Suprapubic skin (tissue), 4 donors: ENCODE data around the gene CUL1. TPM values are rescaled to one million over a fixed set of nuclear protein-coding genes. Genes with fewer than 3 reads are reported as not detected.

Experiments used
- DNase-seq, 2 donors: peaks; one replicate each; pipeline ENCODE4 v3.0.0-alpha.2; 2019; ENCODE audit warnings: low spot score in 2 of 2
- H3K27ac ChIP-seq: fragments of 200-600 bp; sonication (generic); one replicate; pipeline ENCODE4 v1.5.1; 2019
- H3K27me3 ChIP-seq: fragments of 200-600 bp; sonication (generic); one replicate; pipeline ENCODE4 v1.5.1; 2019
- H3K36me3 ChIP-seq: fragments of 200-600 bp; sonication (generic); one replicate; pipeline ENCODE4 v1.5.1; 2019
- H3K4me1 ChIP-seq: fragments of 200-600 bp; sonication (generic); one replicate; pipeline ENCODE4 v1.5.1; 2019
- H3K4me3 ChIP-seq: fragments of 200-600 bp; sonication (generic); one replicate; pipeline ENCODE4 v1.5.1; 2019; ENCODE audit warnings: mild to moderate bottlenecking
- H3K9me3 ChIP-seq: fragments of 200-600 bp; sonication (generic); one replicate; pipeline ENCODE4 v1.5.1; 2019
- EP300 ChIP-seq: sonication (generic); formaldehyde crosslinking; IDR thresholded peaks from one replicate; pipeline ENCODE4 v1.6.1; 2017; ENCODE audit warnings: antibody characterized with exemption
- POLR2A ChIP-seq, 2 donors: fragments of 450-650 bp; IDR thresholded peaks; one replicate each; pipeline ENCODE4 v1.6.1; 2017; ENCODE audit warnings: antibody characterized with exemption in 2 of 2, mild to moderate bottlenecking in 2 of 2, moderate library complexity in 2 of 2
- POLR2AphosphoS5 ChIP-seq, 3 donors: sonication (generic); formaldehyde crosslinking; IDR thresholded peaks; one replicate each; pipeline ENCODE4 v1.6.1; 2017; ENCODE audit warnings: antibody characterized with exemption in 3 of 3
- WGBS: methylation state at CpG from one replicate; pipeline ENCODE4 v1.1.5; 2018; 5-methylcytosine and 5-hydroxymethylcytosine counted together
- total RNA-seq, 4 donors: library from RNA; depleted of rRNA; stranded (reverse); fragments of >200 nt; gene quantifications; one replicate each; pipeline ENCODE4 v1.1.0, GENCODE V29; 2016
- TF ChIP-seq, protein P1 (sequence below), 2 donors: fragments of 200-600 bp in 1 of 2; fragments of 450-650 bp in 1 of 2; sonication (generic) in 1 of 2; IDR thresholded peaks; one replicate each; pipeline ENCODE4 v1.5.1; 2016 to 2019; ENCODE audit warnings: antibody characterized with exemption in 2 of 2, mild to moderate bottlenecking in 1 of 2, moderate library complexity in 1 of 2

The CUL1 gene
- total RNA-seq, 4 donors from 2014 or later, result 49.6 to 63.0 (median 56.6) TPM

DNA sequence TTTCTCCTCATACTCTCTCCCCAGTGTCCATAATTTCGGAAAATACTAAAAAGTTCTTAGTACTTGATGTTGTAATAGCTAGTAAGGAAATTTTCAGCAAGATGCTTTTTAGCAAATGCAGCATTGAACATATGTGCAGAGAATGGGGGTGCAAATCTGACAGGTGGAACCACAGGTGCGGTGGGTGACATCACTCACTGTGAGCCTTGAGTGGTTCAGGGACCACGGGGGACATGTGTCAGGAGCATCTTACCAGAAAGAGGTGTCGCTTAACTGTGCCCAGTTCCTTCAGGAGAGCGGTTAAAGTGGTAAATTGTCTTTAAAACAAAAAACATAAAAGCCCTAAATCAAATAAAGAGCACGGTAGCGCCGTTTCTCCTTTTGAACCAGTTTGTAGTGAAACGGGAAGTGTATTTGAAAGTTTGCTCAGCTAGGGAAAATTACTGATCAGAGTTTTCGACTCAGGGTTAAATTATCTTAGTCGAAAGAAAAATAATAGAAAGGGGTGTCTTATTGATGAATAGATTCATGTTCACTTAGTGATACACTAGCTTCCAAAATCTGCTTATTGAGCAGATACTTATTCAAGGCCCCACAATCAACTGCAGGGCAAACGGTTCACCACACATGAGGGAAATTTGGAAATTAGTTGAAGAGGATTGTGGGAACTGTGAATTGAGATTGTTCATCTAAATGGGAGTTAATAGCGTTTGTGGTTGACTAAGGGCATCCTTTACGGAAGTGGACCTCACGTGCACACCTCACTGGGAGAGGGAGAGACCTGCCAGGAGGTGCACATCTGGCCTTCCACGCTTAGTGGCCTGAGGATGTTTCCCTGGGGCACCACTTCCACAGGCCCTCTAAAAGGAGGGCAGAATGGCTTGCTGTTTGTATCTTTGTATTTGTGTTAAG, 12.7 kb downstream of the CUL1 start:
- no peaks in the 10 kb centered on the region for H3K27me3 ChIP-seq
- no peaks in the 10 kb centered on the region for H3K36me3 ChIP-seq
- no peaks in the 10 kb centered on the region for H3K9me3 ChIP-seq
- H3K4me3 ChIP-seq, result no peak overlapping the region
- H3K27ac ChIP-seq, result no peak overlapping the region
- TF ChIP-seq, protein P1, sequence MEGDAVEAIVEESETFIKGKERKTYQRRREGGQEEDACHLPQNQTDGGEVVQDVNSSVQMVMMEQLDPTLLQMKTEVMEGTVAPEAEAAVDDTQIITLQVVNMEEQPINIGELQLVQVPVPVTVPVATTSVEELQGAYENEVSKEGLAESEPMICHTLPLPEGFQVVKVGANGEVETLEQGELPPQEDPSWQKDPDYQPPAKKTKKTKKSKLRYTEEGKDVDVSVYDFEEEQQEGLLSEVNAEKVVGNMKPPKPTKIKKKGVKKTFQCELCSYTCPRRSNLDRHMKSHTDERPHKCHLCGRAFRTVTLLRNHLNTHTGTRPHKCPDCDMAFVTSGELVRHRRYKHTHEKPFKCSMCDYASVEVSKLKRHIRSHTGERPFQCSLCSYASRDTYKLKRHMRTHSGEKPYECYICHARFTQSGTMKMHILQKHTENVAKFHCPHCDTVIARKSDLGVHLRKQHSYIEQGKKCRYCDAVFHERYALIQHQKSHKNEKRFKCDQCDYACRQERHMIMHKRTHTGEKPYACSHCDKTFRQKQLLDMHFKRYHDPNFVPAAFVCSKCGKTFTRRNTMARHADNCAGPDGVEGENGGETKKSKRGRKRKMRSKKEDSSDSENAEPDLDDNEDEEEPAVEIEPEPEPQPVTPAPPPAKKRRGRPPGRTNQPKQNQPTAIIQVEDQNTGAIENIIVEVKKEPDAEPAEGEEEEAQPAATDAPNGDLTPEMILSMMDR (IDR thresholded peaks at IDR 0.05), result no peak
- no peak for TF ChIP-seq EP300
- no peak for TF ChIP-seq POLR2AphosphoS5 (IDR thresholded peaks at IDR 0.05)
- TF ChIP-seq POLR2A (IDR thresholded peaks at IDR 0.05), result no peak
- DNase-seq, result no peak
- peaks cover 51% of the 10 kb centered on the region for H3K4me1 ChIP-seq
- WGBS, result 81% methylated on average over 16 of the region's 16 CpGs

DNA sequence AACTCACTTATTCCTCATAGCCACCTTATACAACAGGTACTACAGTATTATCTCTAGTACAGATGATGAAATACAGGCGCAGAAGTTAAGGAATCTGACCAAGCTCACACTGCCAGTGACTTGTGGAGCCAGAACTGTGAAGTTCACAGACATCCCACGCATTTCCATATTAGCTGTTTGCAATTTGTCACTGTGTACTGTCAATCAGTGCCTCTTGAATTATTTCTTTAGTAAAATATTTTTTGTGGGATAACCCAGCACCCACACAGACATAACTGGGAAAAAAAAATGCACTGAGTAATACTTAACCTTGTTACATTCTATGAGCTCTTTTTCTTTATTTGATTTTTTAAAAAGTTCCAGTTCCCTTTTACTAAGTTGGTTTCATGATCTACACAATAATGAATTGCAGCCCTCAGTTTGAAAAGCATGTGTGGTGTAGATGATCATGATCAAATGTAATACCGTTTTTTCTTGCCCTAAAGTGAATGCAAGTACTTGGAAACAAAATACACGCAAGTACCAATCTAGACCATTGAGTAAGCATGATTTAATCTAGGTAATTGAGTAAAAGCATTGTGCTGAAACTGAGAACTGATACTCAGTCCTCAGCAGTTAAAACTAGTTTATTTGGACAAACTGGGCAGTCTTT, 14.1 kb downstream of the CUL1 start:
- TF ChIP-seq EP300 (no peak), POLR2AphosphoS5 (IDR thresholded peaks at IDR 0.05) (no peak), POLR2A (IDR thresholded peaks at IDR 0.05) (no peak)
- TF ChIP-seq, protein P1 (IDR thresholded peaks at IDR 0.05), result no peak
- H3K4me1 ChIP-seq, result peaks cover 53% of the 10 kb centered on the region
- 42% methylated on average over 4 of the region's 4 CpGs for WGBS
- no peaks in the 10 kb centered on the region for H3K36me3 ChIP-seq
- no peak overlapping the region for H3K27ac ChIP-seq
- no peak overlapping the region for H3K4me3 ChIP-seq
- H3K9me3 ChIP-seq, result no peaks in the 10 kb centered on the region
- no peak for DNase-seq
- H3K27me3 ChIP-seq, result no peaks in the 10 kb centered on the region

DNA sequence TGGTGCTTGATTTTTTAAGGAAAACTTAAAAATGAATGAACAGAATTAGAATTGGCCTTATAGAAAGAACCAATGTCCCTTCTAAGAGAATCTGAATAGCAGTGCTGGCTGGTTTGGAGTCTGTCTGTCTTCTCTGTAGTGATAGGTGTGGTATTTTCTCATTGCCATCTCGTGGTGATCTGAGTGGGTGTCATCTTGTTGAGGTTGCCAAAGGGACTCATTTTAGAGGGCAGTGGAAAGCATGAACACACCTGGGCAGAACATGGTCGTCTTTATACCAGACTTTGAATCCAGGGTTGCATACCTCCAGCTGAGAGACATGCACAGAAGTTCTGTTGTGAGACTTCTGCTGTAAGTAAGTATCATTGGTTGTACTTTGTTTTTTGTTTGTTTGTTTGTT, 15.8 kb downstream of the CUL1 start:
- no peaks in the 10 kb centered on the region for H3K27me3 ChIP-seq
- no peak for DNase-seq
- H3K9me3 ChIP-seq, result no peaks in the 10 kb centered on the region
- TF ChIP-seq, protein P1 (IDR thresholded peaks at IDR 0.05), result no peak
- TF ChIP-seq POLR2A (IDR thresholded peaks at IDR 0.05), result no peak
- H3K36me3 ChIP-seq, result no peaks in the 10 kb centered on the region
- H3K4me3 ChIP-seq, result no peak overlapping the region
- WGBS, result 69% methylated on average over 2 of the region's 2 CpGs
- H3K27ac ChIP-seq, result no peak overlapping the region
- H3K4me1 ChIP-seq, result peaks cover 50% of the 10 kb centered on the region

DNA sequence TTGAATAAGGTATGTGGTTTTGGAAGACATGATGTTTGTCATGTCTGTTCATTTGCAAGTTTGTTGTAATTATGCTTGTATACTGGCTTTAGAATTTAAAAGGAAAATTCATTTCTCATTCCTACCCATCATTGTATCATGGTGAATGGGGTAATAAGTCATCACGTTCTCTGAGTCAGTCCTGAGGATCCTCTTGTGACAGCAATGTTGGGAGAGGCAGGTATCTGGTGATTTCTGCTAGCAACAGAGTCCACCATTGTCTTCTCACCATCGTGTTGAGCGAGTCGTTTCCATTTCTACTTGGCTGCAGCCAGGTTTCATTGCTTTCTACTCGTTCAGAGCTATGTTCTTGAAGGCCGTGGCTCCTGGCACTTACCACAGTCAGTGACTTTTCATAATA, 16.3 kb downstream of the CUL1 start:
- DNase-seq, result no peak
- H3K27ac ChIP-seq, result no peak overlapping the region
- peaks cover 50% of the 10 kb centered on the region for H3K4me1 ChIP-seq
- no peaks in the 10 kb centered on the region for H3K9me3 ChIP-seq
- no peaks in the 10 kb centered on the region for H3K27me3 ChIP-seq
- H3K36me3 ChIP-seq, result no peaks in the 10 kb centered on the region
- 82% methylated on average over 6 of the region's 6 CpGs for WGBS
- no peak overlapping the region for H3K4me3 ChIP-seq
- TF ChIP-seq POLR2AphosphoS5 (IDR thresholded peaks at IDR 0.05), result no peak
- no peak for TF ChIP-seq EP300
- TF ChIP-seq, protein P1 (IDR thresholded peaks at IDR 0.05), result no peak
- no peak for TF ChIP-seq POLR2A (IDR thresholded peaks at IDR 0.05)

DNA sequence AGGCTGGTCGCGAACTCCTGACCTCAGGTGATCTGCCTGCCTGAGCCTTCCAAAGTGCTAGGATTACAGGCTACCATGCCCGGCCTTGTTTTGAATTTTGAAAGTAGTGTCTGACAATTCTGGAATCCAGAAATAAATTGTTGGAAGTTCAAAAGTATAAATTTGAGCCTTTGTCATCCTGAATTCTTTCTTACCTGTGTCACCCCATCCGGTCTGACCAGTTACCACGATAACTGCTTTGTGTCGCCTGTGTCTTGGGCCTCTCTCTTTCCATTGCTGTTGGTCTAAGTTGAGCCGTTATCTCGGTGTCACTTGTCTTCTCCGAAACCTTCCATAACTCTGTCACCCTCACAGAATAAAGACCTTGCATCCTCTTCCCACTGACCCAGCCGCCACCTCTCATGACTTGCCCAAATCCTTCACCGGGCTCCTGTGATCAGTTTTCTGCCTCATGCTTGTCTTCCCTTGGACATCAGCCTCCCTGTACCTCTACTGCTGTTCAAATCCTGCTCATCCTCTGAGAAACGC, 18.6 kb downstream of the CUL1 start:
- Histone ChIP-seq H3K4me3 (no peak overlapping the region), H3K27me3 (no peaks in the 10 kb centered on the region), H3K4me1 (peaks cover 35% of the 10 kb centered on the region), H3K27ac (no peak overlapping the region), H3K9me3 (no peaks in the 10 kb centered on the region), H3K36me3 (no peaks in the 10 kb centered on the region)
- TF ChIP-seq, protein P1 (IDR thresholded peaks at IDR 0.05), result no peak
- TF ChIP-seq POLR2AphosphoS5 (IDR thresholded peaks at IDR 0.05) (no peak), POLR2A (IDR thresholded peaks at IDR 0.05) (no peak), EP300 (no peak)
- DNase-seq, result no peak
- WGBS, result 86% methylated on average over 12 of the region's 12 CpGs
